OCI-LY7 (cell line): ENCODE data around the gene RILP. TPM values are rescaled to one million over a fixed set of nuclear protein-coding genes. Genes with fewer than 3 reads are reported as not detected.

Experiments used
- BruUV-seq: library from RNA; stranded (reverse); fragments of 400-500 nt; replicated peaks from 2 replicates; lab custom pipeline; 2021; lab: Mats Ljungman, UMichigan
- CTCF ChIA-PET: fragments of 300-600 bp; sonication (Branson Sonifier 250); formaldehyde crosslinking; loops from one replicate; lab custom pipeline; 2022; ENCODE audit warnings: antibody characterized with exemption; ENCODE audit not compliant: unreplicated experiment; lab: Charles Lee
- POLR2A ChIA-PET: fragments of 300-600 bp; sonication (Branson Sonifier 250); formaldehyde crosslinking; loops from one replicate; lab custom pipeline; 2022; ENCODE audit warnings: antibody characterized with exemption; lab: Charles Lee
- DNase-seq: peaks from one replicate; pipeline ENCODE4 v3.0.0-alpha.2; 2015; ENCODE audit warnings: low spot score
- H2AFZ ChIP-seq: fragments of 200-600 bp; sonication (generic), shearing (Covaris generic); 2 replicates; pipeline ENCODE4 v1.6.1; 2014; ENCODE audit warnings: mild to moderate bottlenecking, antibody characterized with exemption, low read length, moderate library complexity
- H3K27ac ChIP-seq: fragments of 200-600 bp; sonication (generic); 2 replicates; pipeline ENCODE4 v1.5.1; 2014; ENCODE audit warnings: mixed run types, low read depth, mild to moderate bottlenecking, moderate library complexity, low read length, inconsistent platforms; ENCODE audit not compliant: poor library complexity, severe bottlenecking
- H3K36me3 ChIP-seq: fragments of 200-600 bp; sonication (generic); 2 replicates; pipeline ENCODE4 v1.6.1; 2014; ENCODE audit warnings: mild to moderate bottlenecking, antibody characterized with exemption, low read length, moderate library complexity, mixed read lengths; ENCODE audit not compliant: insufficient read depth
- H3K4me1 ChIP-seq: fragments of 200-600 bp; sonication (generic); 2 replicates; pipeline ENCODE4 v1.5.1; 2014; ENCODE audit warnings: mild to moderate bottlenecking, low read length; ENCODE audit not compliant: insufficient read depth, poor library complexity, severe bottlenecking
- H3K4me2 ChIP-seq: fragments of 200-600 bp; sonication (generic); 2 replicates; pipeline ENCODE4 v1.6.1; 2014; ENCODE audit warnings: mild to moderate bottlenecking, low read length
- H3K4me3 ChIP-seq: fragments of 200-600 bp; sonication (generic); 2 replicates; pipeline ENCODE4 v1.5.1; 2014; ENCODE audit warnings: mild to moderate bottlenecking, low read depth, low read length; ENCODE audit not compliant: poor library complexity, severe bottlenecking
- H3K79me2 ChIP-seq: fragments of 200-600 bp; sonication (generic); 2 replicates; pipeline ENCODE4 v1.6.1; 2016; ENCODE audit warnings: low read depth, mild to moderate bottlenecking, low read length, moderate library complexity, mixed read lengths; ENCODE audit not compliant: insufficient read depth
- H3K9me2 ChIP-seq: fragments of 200-600 bp; sonication (generic); 2 replicates; pipeline ENCODE4 v1.6.1; 2016; ENCODE audit warnings: mild to moderate bottlenecking, low read length, mixed read lengths; ENCODE audit not compliant: insufficient read depth
- H3K9me3 ChIP-seq: fragments of 200-600 bp; sonication (generic); 2 replicates; pipeline ENCODE4 v1.6.1; 2014; ENCODE audit warnings: mild to moderate bottlenecking, mixed run types, low read length, mixed read lengths
- H4K20me1 ChIP-seq: fragments of 200-600 bp; sonication (generic); 2 replicates; pipeline ENCODE4 v1.6.1; 2014; ENCODE audit warnings: mild to moderate bottlenecking, antibody characterized with exemption, low read length, moderate library complexity, mixed read lengths; ENCODE audit not compliant: insufficient read depth
- CTCF ChIP-seq: fragments of 200-600 bp; sonication (generic); conservative IDR thresholded peaks from 2 replicates; pipeline ENCODE4 v1.5.1; 2014; ENCODE audit warnings: mild to moderate bottlenecking, antibody characterized with exemption, low read length, moderate library complexity, mixed read lengths
- EZH2phosphoT487 ChIP-seq: fragments of 200-600 bp; sonication (generic); IDR thresholded peaks from 2 replicates; pipeline ENCODE4 v1.6.1; 2018; ENCODE audit warnings: low read depth, borderline replicate concordance, mild to moderate bottlenecking, mixed run types, antibody characterized with exemption, low read length, moderate library complexity, mixed read lengths
- intact Hi-C: fragments of 100-400 bp; cut with micrococcal nuclease; formaldehyde crosslinking; loops from one replicate; pipeline ENCODE4 v1.10.0; 2022; ENCODE audit not compliant: unreplicated experiment
- total RNA-seq, 2 experiments: library from RNA; depleted of rRNA in 1 of 2; stranded (reverse); fragments of >200 nt in 1 of 2; shearing (Covaris generic) in 1 of 2; gene quantifications; 2 replicates each; pipeline ENCODE4 v1.2.3, GENCODE V29; 2014 to 2022

Gene RILP
- total RNA-seq, 2 experiments from 2014 or later, result 1.2 to 3.2 TPM

GRCh38 chr17:1648963-1649843 lies 463 bp downstream of the RILP start:
- peak overlapping the region; percentile 61 for H3K4me2 ChIP-seq
- H3K79me2 ChIP-seq, result no peaks in the 10 kb centered on the region
- H3K9me3 ChIP-seq, result no peaks in the 10 kb centered on the region
- POLR2A ChIA-PET, result interaction anchor here (0.6 kb wide), 1 partner anchor 188 kb away, joined by 3 read pairs; no protein-coding TSS in a partner anchor
- peak overlapping the region; percentile 54 for H3K4me3 ChIP-seq
- intact Hi-C loops, result loop anchor here (5.0 kb wide), 1 partner anchor 77 kb away; no protein-coding TSS in a partner anchor
- H4K20me1 ChIP-seq, result peaks cover 4% of the 10 kb centered on the region; the same call in 1 of the 2 replicates
- H3K27ac ChIP-seq, result peak overlapping the region; percentile 37
- H3K36me3 ChIP-seq, result peaks cover 55% of the 10 kb centered on the region
- TF ChIP-seq CTCF (no peak), EZH2phosphoT487 (no peak)
- peaks cover 28% of the 10 kb centered on the region for H3K4me1 ChIP-seq
- CTCF ChIA-PET, result interaction anchor here (0.6 to 1.3 kb wide), 4 partner anchors 14 to 589 kb away, joined by 3 to 4 read pairs (median 3); no protein-coding TSS in a partner anchor
- BruUV-seq, result no TSS peak
- DNase-seq, result peak; percentile 96
- no peaks in the 10 kb centered on the region for H3K9me2 ChIP-seq
- no peak overlapping the region for H2AFZ ChIP-seq

GRCh38 chr17:1648173-1648962 lies 1.3 kb downstream of the RILP start:
- Histone ChIP-seq H3K4me1 (peaks cover 36% of the 10 kb centered on the region), H4K20me1 (peaks cover 4% of the 10 kb centered on the region; the same call in 1 of the 2 replicates), H3K9me3 (no peaks in the 10 kb centered on the region), H3K27ac (no peak overlapping the region), H3K4me2 (peak overlapping the region; percentile 49), H3K36me3 (peaks cover 46% of the 10 kb centered on the region), H3K79me2 (no peaks in the 10 kb centered on the region), H3K4me3 (peak overlapping the region; percentile 4), H2AFZ (no peak overlapping the region), H3K9me2 (no peaks in the 10 kb centered on the region)
- TF ChIP-seq CTCF, result peak; percentile 75
- no peak for TF ChIP-seq EZH2phosphoT487
- BruUV-seq, result no TSS peak
- POLR2A ChIA-PET, result no interaction called here
- DNase-seq, result no peak
- CTCF ChIA-PET, result interaction anchor here (0.6 to 1.3 kb wide), 4 partner anchors 15 to 590 kb away, joined by 3 to 4 read pairs (median 3); no protein-coding TSS in a partner anchor
- intact Hi-C loops, result loop anchor here (5.0 kb wide), 1 partner anchor 76 kb away; no protein-coding TSS in a partner anchor
